ENCODE data around the gene ANO10. TPM values are rescaled to one million over a fixed set of nuclear protein-coding genes. Genes with fewer than 3 reads are reported as not detected.
"Not testable (repeated sequence)": the region's sequence is repeated elsewhere in the genome, so short reads cannot be mapped to it uniquely, and the experiment has no call there.

ANO10 gene
- polyA plus RNA-seq, 5 donors: 32.5 to 39.3 (median 34.1) TPM

DNA sequence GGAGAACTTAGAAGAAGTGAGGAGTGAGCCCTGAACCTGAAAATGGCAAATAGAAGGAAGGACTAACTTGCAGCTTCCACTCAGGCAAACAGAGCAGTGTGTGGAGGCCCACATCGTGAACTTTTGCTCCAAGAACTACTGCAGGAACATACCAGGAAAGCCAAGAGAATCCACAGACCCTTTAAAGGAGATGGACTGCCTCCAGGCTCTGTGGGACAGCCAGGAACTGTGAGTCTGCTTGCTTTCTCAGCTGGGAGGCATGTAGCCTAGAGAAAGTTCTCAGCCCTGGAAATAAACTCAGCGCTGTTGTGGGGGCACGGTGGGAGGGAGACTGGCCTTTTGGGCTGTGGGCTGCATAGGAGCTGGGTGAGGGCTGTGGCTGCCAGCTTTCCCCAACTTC is 242.5 kb downstream of the ANO10 start:
- DNase-seq: no peak

DNA sequence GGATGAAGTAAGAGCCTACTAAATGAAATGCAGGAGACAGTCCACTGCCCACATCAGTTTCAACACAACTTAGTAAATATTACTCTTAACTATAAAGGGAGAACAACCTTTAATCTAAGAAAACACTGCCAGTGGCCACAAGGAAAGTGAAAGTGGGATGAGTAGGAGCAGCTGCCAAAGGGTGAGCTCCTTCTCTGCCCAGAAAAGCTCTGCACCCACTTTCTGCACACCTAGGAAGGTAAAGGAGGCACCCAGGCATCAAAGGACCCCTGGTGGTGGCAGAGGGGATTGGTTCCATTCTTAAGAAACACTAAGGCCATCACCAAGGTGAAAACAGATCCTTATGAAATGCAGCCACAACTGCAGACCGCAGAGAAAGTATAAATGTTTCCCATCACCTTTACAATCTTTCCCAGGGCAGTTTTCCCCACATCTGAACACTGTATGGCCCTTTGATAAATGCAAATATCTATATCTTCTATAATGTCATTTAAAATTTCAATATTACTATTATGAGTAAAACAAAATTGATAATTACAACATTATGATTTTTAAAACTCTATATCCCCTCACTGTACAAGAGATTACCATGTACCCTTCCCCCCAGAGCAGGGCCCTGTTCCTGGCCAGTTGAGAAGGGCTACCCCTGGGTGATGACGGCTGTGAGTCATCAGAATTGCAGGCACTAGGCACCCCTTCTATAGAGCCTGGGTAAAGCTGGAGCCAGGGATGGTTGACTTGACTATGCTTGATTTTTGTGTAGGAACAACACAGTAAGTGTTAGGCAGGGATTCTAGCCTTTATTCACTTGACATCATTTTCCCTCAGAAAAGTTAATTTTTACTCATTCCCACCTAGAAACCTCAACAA is 243.5 kb downstream of the ANO10 start:
- DNase-seq: no peak

DNA sequence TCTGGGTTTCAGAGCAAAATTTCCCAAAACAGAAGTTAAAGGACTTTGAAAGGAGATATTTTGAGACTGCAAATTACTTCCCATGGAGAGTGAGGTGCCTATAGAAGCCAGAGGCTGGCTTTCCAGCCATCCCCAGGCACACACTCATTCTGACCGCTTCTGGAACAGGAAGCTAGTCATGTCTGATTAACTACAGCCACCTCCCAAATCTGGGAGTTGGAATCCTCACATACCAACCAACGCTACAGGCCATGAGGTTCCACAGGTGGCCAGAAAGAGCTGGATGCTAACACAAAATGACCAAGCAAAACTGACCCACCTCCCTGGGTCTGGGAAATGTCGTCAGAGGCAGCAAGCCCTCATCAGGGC is 248.3 kb downstream of the ANO10 start:
- DNase-seq: no peak

DNA sequence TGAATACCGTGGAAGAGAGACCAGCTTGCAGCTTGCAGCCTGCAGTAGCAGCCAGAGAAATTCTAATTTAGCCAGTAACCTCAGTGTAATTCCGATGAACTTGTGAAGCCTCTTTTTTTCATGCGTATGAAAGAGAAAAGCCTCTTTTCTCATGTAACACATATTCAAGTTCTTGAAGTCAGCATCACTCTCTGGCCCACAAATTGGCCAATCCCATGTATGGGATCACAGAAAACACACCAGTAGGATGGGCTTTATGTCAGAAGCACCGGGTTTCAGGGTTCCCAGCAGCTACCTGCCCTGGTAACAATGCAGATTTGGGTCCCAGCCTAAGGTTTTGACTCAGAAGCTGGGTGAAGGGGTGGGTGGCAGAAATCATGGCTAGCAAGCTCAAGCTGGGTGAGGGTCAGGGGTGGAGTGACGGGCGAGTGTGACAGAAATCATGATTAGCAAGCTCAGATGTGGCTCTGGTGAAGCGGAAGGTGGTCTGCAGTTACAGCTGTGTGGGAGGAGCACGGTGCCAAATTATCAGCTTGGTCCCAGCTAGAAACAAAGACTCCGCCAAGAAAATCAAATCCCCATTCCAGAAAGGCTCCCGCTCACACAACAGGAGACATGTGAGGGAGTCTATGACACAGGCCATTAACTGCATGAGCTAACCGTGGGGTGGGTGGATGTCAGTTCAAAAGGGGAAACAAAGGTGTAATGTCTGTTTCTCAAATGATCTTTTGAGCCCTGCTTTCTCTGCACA is 248.8 kb downstream of the ANO10 start:
- DNase-seq: no peak

DNA sequence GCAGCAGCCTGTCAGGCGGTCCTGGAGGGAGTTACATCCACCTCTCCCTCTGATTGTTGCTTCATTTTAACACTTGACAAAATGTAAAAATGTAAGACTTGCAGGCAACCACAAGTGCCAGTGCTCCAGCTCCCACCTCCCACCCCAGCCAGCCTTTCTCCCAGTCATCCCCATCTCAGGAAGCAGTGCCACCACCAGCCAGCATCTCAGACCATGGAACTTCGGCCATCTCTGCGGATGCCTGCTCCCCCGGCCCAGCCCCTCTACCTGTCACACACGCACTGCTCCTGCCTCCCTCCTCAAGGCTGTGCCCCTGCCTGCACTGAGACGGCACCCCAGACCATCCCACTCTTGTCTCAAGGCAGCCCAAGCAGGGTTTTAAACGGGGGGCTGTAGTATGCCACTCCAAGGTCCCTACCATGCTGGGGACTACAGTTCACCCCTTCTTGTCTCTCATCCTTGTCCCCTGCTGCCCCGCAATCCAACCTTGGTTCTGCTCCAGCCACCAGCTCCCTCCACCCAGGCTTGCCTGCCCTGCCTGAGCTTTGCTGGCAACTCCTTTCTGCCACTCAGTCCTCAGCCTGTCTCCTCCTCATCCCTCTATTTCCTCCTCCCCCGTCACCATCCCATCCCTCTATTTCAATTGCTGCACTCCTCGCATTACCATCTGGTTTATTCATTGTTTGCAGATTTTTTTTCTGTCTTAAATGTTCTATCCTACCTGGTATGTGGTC is 249.6 kb downstream of the ANO10 start:
- DNase-seq: no peak

DNA sequence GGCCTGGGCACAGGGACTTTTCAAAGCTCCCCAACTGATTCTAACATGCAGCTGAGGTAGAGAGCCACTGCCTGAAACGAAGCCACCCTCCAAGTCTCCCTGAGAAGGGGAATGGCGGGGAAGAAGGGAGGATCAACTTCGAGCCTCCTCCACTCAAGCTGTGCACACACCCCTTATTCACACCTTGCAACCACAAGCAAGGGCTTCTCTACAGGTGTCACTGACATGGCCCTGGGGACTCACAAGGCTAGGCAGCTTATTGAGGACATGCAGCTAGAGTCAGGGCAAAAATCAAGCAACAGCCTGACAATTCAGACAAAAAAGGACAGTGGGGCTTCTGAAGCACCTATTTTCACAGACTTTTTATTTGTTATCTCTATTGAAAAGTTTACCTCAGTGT is 250.3 kb downstream of the ANO10 start:
- no peak for DNase-seq

DNA sequence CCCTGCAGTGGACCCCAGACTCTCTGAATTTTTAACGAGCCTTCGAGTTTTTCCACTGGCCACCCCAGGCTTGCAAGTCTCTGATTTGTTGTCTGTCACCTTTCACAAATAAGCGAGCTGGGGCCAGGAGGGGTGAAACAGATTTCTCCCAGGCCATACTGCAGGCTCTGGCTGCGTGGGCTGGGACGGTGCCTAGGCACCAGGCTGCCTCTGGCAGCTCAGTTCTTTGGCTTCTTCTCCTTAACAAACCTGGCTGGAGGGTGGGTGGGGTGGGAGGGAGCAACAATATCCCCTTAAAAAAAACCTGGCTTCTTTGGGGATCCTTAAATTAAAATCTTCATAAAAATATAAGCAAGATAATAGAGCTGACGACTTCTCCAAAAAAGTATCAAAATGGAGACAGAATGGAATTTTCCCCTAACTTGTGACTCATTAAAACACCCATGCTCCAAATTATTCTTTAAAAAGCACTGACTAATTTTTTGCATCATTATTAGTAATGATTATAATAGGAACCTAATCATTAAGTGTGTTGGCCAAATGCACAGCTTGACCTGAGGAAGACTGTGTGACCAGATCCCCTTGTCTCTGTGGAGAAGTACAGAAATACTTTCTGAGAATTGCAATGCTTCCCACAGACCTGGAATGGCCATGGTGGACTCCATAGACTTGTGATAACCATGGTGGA is 251.4 kb downstream of the ANO10 start:
- no peak for DNase-seq

DNA sequence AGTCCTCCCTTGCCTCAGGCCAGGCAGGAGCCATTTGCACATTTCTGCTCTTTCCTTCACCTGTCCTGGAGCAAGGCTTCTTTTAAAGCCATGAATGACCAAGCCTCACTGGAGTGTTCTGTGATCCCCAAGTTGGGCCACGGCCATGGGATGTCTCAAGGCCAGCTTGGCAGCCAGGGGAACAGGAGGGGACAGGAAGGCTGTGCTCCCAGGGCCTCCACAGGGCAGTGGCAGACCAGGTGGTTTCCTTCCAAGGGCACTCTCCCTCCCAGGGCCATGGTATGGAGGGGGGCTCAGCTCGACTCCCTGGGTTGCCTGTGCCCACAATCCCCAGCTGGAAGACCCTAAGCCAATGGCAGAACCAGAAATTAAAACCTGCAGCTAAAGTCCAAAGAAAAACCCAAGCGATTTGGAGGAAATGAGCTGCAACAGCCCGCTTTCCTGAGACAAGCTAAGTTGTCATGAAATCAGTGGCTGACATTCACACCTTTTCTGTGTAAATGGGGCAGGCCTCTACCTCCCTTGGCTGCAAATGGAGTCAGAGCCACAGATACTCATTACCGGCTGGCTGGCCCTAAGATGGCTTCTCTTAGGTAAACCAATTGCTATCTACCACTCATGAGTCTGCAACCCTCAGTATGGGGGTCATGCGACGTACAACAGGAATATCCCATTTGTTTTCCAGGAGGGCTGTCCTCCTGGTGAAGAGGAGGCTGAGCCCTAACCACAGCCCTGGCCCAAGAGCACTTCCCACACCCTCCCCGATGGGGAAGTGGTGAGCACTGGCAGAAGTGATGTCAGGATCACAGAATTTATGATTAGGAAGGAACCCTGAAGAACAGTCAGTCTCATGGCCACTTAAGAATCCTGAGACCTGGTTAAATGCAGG is 252.2 kb downstream of the ANO10 start:
- no peak for DNase-seq

DNA sequence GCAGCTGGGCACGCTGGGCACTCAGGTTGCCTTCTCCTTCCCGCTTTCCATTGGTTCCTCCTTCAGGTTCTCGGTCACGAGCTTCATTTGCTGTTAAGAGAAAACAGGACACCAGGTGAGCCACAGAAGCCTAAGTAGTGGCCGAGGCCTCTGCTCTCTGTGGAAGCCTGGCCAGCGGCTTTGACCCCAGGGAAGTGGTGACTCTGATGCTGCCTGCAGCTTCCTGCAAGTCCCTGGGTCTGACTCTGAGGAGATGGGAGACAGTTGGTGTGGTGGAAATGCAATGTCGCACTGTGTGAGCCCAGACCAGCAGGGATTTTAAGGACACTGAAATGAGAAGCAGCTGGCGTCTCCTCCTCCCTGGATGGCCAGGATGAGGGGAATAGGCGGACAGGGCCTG is 254.9 kb downstream of the ANO10 start:
- DNase-seq: no peak

DNA sequence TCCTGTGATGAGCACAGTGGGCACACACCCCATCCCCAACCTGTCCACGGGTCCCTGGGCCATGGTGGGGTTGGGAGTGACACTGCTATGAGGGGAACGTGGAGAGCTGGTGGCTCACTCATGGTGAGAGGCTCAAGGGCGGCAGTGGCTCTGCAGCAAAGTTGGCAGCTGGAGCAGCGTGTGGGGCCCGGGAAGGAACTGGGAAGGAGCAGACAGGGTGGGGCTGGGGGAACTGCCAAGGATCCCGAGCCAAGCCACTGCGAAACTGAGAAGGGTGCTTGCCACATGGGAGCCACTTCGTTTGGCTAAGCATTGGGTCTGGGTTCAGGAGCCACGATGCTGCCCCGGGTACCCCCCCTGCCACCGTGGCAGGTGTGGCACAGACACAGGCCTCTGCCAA is 255.3 kb downstream of the ANO10 start:
- no peak for DNase-seq

DNA sequence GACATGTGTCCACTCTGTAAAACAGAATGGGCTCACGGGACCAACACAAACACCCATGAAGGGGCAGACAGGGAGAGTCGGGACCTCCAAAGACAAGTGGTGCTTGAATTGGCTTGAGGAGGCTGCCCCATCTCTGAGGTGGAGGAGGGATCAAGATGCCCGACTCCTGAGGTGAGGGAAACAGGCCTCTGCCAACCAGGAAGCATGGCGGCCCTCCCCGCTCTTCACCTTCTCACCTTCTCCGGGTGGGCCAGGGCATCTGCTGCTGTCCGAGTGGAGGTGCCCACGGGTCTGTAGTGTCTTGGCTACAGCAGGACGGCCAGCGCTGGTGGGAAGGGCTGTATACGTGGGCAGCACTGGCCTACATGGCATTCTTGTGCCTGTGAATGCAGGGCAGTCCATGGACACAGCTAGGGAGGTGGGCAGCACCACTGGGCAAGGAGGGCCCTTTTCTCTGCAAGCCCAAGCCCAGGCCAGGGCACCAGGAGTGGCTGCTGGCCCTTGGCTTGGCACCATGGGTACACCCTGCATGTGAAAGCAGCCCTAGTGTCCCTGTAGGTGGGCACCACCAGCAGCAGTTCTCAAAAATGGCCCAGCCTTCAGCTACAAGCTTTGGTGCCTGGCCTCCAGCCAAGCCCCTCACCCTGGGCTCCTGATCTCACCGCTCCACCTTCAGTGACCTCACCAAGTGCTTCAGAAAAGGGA is 256.1 kb downstream of the ANO10 start:
- no peak for DNase-seq

DNA sequence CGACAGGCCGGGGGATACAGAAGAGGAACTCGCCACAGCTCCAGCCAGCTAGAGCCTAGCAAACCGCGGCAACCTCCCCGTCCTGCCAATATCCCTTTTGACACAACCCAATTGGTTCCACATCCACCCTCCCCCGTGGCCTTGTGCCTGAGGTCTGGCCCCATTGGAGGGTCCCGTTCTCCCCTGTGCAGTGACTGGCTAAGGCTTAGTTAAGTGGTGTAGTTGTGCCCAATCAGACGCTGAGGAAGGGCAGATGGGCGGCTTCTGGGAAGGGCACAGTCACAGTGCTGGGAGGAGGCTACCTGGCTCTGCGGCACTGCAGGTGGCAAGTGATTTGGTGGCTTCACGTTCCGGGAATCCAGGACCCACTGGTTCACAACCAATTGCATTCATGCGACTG is 256.9 kb downstream of the ANO10 start:
- DNase-seq: no peak

DNA sequence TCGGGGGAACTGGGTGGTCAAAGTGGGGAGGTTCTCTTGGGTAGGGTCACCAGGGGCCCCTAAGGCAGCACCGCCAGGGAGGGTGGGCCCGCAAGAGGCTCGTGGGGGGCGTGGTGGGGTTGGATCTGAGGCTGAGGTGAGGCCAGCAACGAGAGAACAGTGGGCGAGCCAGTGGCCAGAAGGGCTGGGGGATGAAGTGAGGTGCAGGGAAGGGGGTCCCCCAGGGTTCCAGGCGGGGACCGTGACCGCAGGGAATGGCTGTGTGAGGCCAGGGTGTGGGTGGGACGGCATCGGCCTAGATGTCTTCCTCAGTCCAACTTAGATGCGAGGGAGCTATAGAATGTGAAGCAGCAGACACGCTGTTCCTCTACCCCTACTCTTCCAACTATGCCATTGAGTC is 257.3 kb downstream of the ANO10 start:
- no peak for DNase-seq

DNA sequence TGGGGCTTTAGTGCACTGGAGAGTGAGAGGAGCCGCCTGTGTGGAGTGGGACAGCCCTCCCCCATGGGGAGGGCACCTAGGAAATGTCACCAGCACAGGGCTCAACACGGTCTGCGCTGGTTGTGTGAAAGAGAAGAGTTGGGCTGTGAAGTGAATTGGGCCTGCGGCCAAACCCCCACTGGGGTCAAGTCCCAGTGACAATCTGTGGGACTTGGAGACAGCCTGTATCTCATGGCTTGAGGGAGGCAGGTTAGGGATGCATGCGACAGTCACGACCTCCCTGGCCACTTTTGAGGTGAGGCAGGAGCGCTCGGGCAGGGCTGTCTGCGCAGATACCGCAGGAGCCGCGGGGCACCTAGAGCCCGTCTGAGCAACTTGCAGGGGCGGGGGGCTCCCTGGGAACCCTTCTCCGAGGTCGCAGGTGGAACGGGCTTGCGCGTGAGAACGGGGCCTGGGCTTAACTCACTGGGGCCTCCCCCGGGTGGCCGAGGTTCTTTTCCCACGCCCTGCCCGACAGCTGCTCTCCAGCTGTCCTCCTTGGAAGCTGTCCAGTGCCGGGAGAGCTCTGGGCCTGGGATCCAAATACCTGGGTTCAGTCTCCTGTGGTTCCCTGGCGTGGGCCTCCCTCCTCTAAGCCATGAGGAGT is 258.1 kb downstream of the ANO10 start:
- DNase-seq: peak; percentile 52 to 65

DNA sequence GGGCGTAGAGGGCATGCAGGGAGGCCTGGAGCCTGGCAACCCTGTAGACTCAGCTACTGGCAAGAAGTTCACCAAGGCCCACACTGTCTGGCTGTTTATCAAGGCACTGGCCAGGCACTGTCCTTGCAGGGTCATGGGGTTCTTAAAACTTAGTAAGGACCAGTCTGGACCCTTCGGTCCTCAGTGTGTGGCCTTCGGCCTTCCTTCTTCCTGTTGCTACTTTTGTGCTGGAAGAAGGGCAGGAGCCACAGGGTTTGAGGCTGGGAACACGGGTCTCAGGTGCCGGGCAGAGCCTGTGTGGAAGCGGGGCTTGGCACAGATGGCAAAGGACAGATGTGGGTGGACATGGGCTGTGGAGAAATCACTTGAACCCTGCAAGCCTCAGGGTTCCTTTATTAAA is 258.9 kb downstream of the ANO10 start:
- no peak for DNase-seq

DNA sequence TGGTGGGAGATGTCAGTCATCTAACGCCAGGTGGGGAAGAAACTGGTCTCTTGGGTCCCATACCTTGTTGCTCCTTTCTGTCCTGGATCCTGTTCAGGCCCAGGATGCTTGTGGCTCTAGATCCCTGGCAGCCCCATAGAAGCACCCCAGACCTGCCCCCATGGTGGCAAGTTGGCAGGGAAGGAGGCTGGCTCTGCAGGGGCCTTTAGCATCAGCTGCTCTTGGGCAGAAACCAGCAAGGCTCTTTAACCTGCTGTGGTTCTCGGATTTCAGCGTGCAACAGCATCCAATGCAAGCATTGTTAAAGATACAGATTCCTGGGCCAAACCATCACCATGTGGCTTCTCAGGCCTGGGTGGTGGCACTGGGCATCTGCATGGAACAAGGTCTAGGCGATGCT is 259.6 kb downstream of the ANO10 start:
- DNase-seq: no peak

DNA sequence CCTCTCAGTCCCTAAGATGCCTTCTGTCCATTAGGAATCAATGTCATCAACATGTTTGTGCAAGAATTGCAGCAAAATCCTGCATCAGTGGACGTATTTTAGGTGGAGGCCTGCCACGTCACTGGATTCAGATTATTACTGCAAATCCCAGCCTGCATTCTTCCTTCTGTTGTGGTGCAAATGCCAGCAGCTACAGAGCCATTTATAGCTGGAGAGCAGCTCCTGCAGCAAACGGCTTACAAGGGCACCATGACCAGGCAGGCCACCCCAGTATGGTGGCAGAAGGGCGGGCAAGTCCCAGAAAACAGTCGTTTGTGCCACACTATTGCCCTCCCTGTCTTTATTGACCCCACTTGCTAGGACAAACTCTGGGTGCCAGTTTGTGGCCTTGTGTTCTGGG is 260.7 kb downstream of the ANO10 start:
- no peak for DNase-seq

DNA sequence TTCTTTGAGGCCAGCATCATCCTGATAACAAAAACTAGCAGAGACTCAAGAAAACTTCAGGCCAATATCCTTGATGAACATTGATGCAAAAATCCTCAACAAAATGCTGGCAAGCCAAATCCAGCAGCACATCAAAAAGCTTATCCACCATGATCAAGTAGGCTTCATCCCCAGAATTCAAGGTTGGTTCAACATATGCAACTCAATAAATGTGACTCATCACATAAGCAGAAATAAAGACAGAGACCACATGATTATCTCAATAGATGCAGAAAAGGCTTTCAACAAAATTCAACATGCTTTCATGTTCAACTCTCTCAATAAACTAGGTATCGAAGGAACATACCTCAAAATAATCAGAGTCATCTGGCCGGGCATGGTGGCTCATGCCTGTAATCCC is 265.8 kb downstream of the ANO10 start:
- not testable (repeated sequence) for DNase-seq

DNA sequence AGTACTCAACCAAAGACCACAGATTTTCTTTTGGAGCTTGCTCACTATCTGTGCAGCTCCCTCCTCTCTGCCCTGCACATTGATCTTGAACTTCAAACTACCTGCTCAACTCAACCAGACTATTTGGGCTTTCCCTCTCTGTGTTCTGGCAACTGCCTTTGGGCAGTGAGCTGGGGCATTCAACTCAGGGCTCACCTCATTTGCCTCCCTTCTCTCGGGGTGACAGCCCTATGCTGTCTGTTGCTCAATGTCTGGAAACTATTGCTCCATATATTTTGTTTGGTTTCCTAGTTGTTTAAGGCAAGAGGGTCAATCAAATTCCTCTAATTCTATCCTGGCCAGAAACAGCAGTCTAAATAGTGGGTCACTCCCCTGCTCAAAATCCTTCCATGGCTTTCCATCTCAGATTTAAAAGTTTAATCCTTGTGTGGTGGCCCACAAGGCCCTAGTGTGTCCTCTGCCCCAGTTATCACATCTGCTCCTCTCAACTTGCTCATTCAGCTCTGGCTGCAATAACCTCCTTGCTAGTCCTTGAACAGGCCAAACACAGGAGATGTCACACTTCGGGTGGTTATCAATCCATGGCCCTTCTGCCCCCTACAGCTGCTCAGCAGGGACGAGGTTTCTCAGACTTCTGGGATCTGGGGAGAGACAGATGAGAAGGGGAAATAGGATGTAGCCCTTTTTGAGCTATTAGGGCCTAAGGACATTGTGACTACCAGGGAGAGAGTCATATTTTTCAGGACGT is 267.7 kb downstream of the ANO10 start:
- DNase-seq: no peak

Data from right lung (tissue), 5 donors.